ENCODE data around the gene FBXO8. TPM values are rescaled to one million over a fixed set of nuclear protein-coding genes. Genes with fewer than 3 reads are reported as not detected.

Gene FBXO8
- total and polyA plus RNA-seq, 2 of the 4 experiments (the other 2 are of a cell fraction) = 11.3 to 25.6 TPM

- no peaks in the 10 kb centered on the region for H3K36me3 ChIP-seq (ENCODE audit: control insufficient read depth, insufficient read depth, low read length)
- no peak overlapping the region for H4K5ac ChIP-seq (ENCODE audit: low read depth, low read length)
- no peak overlapping the region for H3K14ac ChIP-seq (replicated peaks; ENCODE audit: low read depth, low read length)
- BruUV-seq (replicated peaks) = no TSS peak
- TF ChIP-seq NFE2L2 (IDR thresholded peaks at IDR 0.05; ENCODE audit: low read depth, low read length) (no peak), MAFK (IDR thresholded peaks at IDR 0.05; ENCODE audit: low read depth, low read length) (no peak), RFX5 (IDR thresholded peaks at IDR 0.05; ENCODE audit: low read depth, low read length) (no peak), RAD21 (IDR thresholded peaks at IDR 0.05; ENCODE audit: low read length) (no peak), CEBPB (IDR thresholded peaks at IDR 0.05; ENCODE audit: low read depth, low read length) (no peak), CTCF (conservative IDR thresholded peaks at IDR 0.05; ENCODE audit: low read depth, low read length) (no peak), RCOR1 (IDR thresholded peaks at IDR 0.05; ENCODE audit: insufficient replicate concordance, low read length) (no peak), BHLHE40 (IDR thresholded peaks at IDR 0.05; ENCODE audit: low read depth, low read length) (no peak), CHD1 (IDR thresholded peaks at IDR 0.05; ENCODE audit: low read depth, low read length) (no peak), ELK1 (IDR thresholded peaks at IDR 0.05; ENCODE audit: borderline replicate concordance, low read depth, low read length) (no peak), MXI1 (IDR thresholded peaks at IDR 0.05; ENCODE audit: borderline replicate concordance, low read depth, low read length) (no peak), FOS (IDR thresholded peaks at IDR 0.05; ENCODE audit: low read depth, low read length) (no peak), SMC3 (IDR thresholded peaks at IDR 0.05; ENCODE audit: low read depth, low read length) (no peak), POLR2A (IDR thresholded peaks at IDR 0.05; ENCODE audit: low read depth, low read length) (no peak), MAZ (IDR thresholded peaks at IDR 0.05; ENCODE audit: borderline replicate concordance, low read depth, low read length) (no peak)
- TF ChIP-seq, protein P1, sequence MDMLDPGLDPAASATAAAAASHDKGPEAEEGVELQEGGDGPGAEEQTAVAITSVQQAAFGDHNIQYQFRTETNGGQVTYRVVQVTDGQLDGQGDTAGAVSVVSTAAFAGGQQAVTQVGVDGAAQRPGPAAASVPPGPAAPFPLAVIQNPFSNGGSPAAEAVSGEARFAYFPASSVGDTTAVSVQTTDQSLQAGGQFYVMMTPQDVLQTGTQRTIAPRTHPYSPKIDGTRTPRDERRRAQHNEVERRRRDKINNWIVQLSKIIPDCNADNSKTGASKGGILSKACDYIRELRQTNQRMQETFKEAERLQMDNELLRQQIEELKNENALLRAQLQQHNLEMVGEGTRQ (IDR thresholded peaks at IDR 0.05; ENCODE audit: low read depth, low read length) = no peak
- no peaks in the 10 kb centered on the region for H4K20me1 ChIP-seq (ENCODE audit: insufficient read depth, low read length)
- in situ Hi-C loops (cut with MboI; ENCODE audit: low sequenced_read_pairs) (loop anchor here (25.0 kb wide), 1 partner anchor 795 kb away; no protein-coding TSS in a partner anchor), dilution Hi-C loops (cut with HindIII; ENCODE audit: low sequenced_read_pairs, unreplicated experiment) (no loop called here), intact Hi-C loops (cut with micrococcal nuclease) (no loop called here)
- H3K4me1 ChIP-seq (ENCODE audit: control insufficient read depth, insufficient read depth, low read length) = no peaks in the 10 kb centered on the region
- no peak overlapping the region for H3K27ac ChIP-seq (ENCODE audit: insufficient read depth, low read length)
- H3K9ac ChIP-seq (ENCODE audit: low read depth, low read length) = no peak overlapping the region
- no peaks in the 10 kb centered on the region for H3K9me1 ChIP-seq (ENCODE audit: insufficient read depth, low read length)
- DNase-seq (no peak), ATAC-seq (ENCODE audit: low read depth) (no peak)
- H2BK120ac ChIP-seq (ENCODE audit: low read depth, low read length) = no peak overlapping the region
- H2AK9ac ChIP-seq (replicated peaks; ENCODE audit: low read depth, low read length, poor library complexity) = no peak overlapping the region
- ChIA-PET CTCF (no interaction called here), POLR2A (ENCODE audit: unreplicated experiment) (no interaction called here)
- no peak overlapping the region for H4K8ac ChIP-seq (ENCODE audit: low read depth in 2 of 2, low read length in 2 of 2)
- H3K27me3 ChIP-seq (ENCODE audit: control insufficient read depth, insufficient read depth, low read length) = no peaks in the 10 kb centered on the region
- no peak overlapping the region for H3K56ac ChIP-seq (ENCODE audit: extremely low read depth, insufficient read depth, low read length)
- H3K23ac ChIP-seq (ENCODE audit: low read depth, low read length) = no peak overlapping the region
- H3K18ac ChIP-seq (ENCODE audit: low read depth, low read length) = no peak overlapping the region
- H2BK15ac ChIP-seq (ENCODE audit: low read depth, low read length) = no peak overlapping the region
- WGBS, 2 experiments (ENCODE audit: extremely low coverage in 2 of 2, insufficient read length in 1 of 2) = no CpG with 5 or more reads among the region's 4 CpGs
- no peak overlapping the region for H2AK5ac ChIP-seq (ENCODE audit: low read depth, low read length)
- no peak overlapping the region for H3K4me2 ChIP-seq (ENCODE audit: low read depth, low read length)
- H2AFZ ChIP-seq (replicated peaks; ENCODE audit: low read length, poor library complexity) = no peak overlapping the region
- H3K4me3 ChIP-seq (ENCODE audit: insufficient read depth, low read depth, low read length) = no peak overlapping the region
- H4K91ac ChIP-seq (ENCODE audit: insufficient read depth, low read depth, low read length) = no peak overlapping the region
- no peaks in the 10 kb centered on the region for H3K79me1 ChIP-seq (ENCODE audit: low read depth in 1 of 2, low read length in 2 of 2)
- H2BK20ac ChIP-seq (ENCODE audit: low read depth, low read length) = no peak overlapping the region
- no peak overlapping the region for H2BK5ac ChIP-seq (ENCODE audit: low read depth, low read length, poor library complexity, severe bottlenecking)
- H3K9me3 ChIP-seq (ENCODE audit: control insufficient read depth, insufficient read depth, low read length) = no peaks in the 10 kb centered on the region
- H3K4ac ChIP-seq (ENCODE audit: low read depth, low read length) = no peak overlapping the region
These were observed 24.2 kb upstream of the FBXO8 start for GRCh38 chr4:174307694-174308093.
